Stomach (tissue), 4 donors: ENCODE data around the gene SBSN.

Source experiments
- CTCF ChIP-seq, 7 experiments: fragments of 450-650 bp in 4 of 7; fragments of 200-600 bp in 3 of 7; sonication (generic) in 3 of 7; IDR thresholded peaks; one replicate each; pipeline ENCODE4 v1.5.1; 2016 to 2019; ENCODE audit warnings: antibody characterized with exemption in 7 of 7, control low read depth in 2 of 7, mild to moderate bottlenecking in 1 of 7
- EP300 ChIP-seq: sonication (generic); formaldehyde crosslinking; IDR thresholded peaks from one replicate; pipeline ENCODE4 v1.6.1; 2017; ENCODE audit warnings: antibody characterized with exemption
- POLR2AphosphoS5 ChIP-seq, 3 donors: sonication (generic); formaldehyde crosslinking; IDR thresholded peaks; one replicate each; pipeline ENCODE4 v1.6.1; 2016; ENCODE audit warnings: antibody characterized with exemption in 3 of 3

- peak in 6 of 7 experiments; percentile 16 to 96 (median 92) for TF ChIP-seq CTCF (IDR thresholded peaks at IDR 0.05)
- TF ChIP-seq EP300, result no peak
- TF ChIP-seq POLR2AphosphoS5 (IDR thresholded peaks at IDR 0.05), result peak in 2 of 3 donors; percentile 53 to 64
Observed at GRCh38 chr19:35509861-35510625, 18.1 kb downstream of the SBSN start.
